VCaP (cell line): ENCODE measurements around the gene ADAM21.
"Not testable (repeated sequence)": the region's sequence is repeated elsewhere in the genome, so short reads cannot be mapped to it uniquely, and the experiment has no call there.

Experiments
- H3K27ac ChIP-seq: fragments of 450-650 bp; 2 replicates; pipeline ENCODE4 v1.5.1; 2017
- CTCF ChIP-seq: fragments of 450-650 bp; conservative IDR thresholded peaks from 2 replicates; pipeline ENCODE4 v1.5.1; 2017; ENCODE audit warnings: mild to moderate bottlenecking, moderate library complexity

ADAM21 gene

GRCh38 chr14:70451874-70452273, at the start of gene ADAM21:
ADAM21 (plus strand) TSS chr14:70452174; CDS start chr14:70457500, 5,326 bp downstream.
- H3K27ac ChIP-seq = no peak within 1 kb of the TSS

GRCh38 chr14:70403335-70403734, 48.6 kb upstream of the ADAM21 start:
- H3K27ac ChIP-seq = peak overlapping the region; percentile 58
- TF ChIP-seq CTCF = peak; percentile 71

More at GRCh38 chr14:70451874-70452273, at the start of gene ADAM21:
- no peak for TF ChIP-seq CTCF

GRCh38 chr14:70406216-70406615, 45.8 kb upstream of the ADAM21 start:
- H3K27ac ChIP-seq = not testable (repeated sequence)

- H3K27ac ChIP-seq = no peak overlapping the region
- no peak for TF ChIP-seq CTCF
These were observed 44.4 kb upstream of the ADAM21 start for GRCh38 chr14:70407621-70408020.

- H3K27ac ChIP-seq = peak overlapping the region; percentile 81
- no peak for TF ChIP-seq CTCF
These were observed 36.2 kb upstream of the ADAM21 start for GRCh38 chr14:70415788-70416187.

GRCh38 chr14:70416338-70416724, 35.6 kb upstream of the ADAM21 start:
- H3K27ac ChIP-seq = peak overlapping the region; percentile 81
- no peak for TF ChIP-seq CTCF

GRCh38 chr14:70416725-70417349, 35.1 kb upstream of the ADAM21 start, which contains the start of gene SYNJ2BP:
SYNJ2BP (minus strand) TSS chr14:70417090; CDS start chr14:70416963, 127 bp downstream.
- peak within 1 kb of the TSS; percentile 81 for H3K27ac ChIP-seq
- TF ChIP-seq CTCF = no peak

- not testable (repeated sequence) for H3K27ac ChIP-seq
These were observed 32.6 kb upstream of the ADAM21 start for GRCh38 chr14:70419270-70419931.
